Gastroesophageal sphincter (tissue), 4 donors: ENCODE measurements around the gene COL2A1. TPM values are rescaled to one million over a fixed set of nuclear protein-coding genes. Genes with fewer than 3 reads are reported as not detected.
A peak's percentile ranks its signal among the peaks of the same experiment; 100 is the strongest.

Experiments used
- ATAC-seq: fragments of 150-250 bp; one replicate; pipeline ENCODE4 v1.9.1; 2016; ENCODE audit warnings: mild to moderate bottlenecking, moderate library complexity
- H3K27ac ChIP-seq, 4 donors: fragments of 200-600 bp; sonication (generic) in 3 of 4; 1 replicate in 3 of 4; 2 replicates in 1 of 4; pipeline ENCODE4 v1.5.1; 2016 to 2019
- H3K27me3 ChIP-seq: fragments of 200-600 bp; sonication (generic); one replicate; pipeline ENCODE4 v1.5.1; 2019
- H3K36me3 ChIP-seq, 2 donors: fragments of 200-600 bp; sonication (generic); one replicate each; pipeline ENCODE4 v1.5.1; 2019; ENCODE audit warnings: control low read depth in 1 of 2
- H3K4me1 ChIP-seq, 3 donors: fragments of 200-600 bp; sonication (generic); 1 replicate in 2 of 3; 2 replicates in 1 of 3; pipeline ENCODE4 v1.5.1; 2016 to 2019; ENCODE audit warnings: control low read depth in 2 of 3
- H3K4me3 ChIP-seq, 2 donors: fragments of 200-600 bp; sonication (generic); one replicate each; pipeline ENCODE4 v1.5.1; 2019; ENCODE audit warnings: mild to moderate bottlenecking in 1 of 2, moderate library complexity in 1 of 2
- H3K9me3 ChIP-seq, 3 donors: fragments of 200-600 bp; sonication (generic); one replicate each; pipeline ENCODE4 v1.5.1; 2017 to 2019; ENCODE audit warnings: control low read depth in 2 of 3
- CTCF ChIP-seq, 4 experiments: fragments of 200-600 bp in 2 of 4; fragments of 450-650 bp in 2 of 4; sonication (generic) in 1 of 4; IDR thresholded peaks; one replicate each; pipeline ENCODE4 v1.5.1; 2017 to 2019; ENCODE audit warnings: antibody characterized with exemption in 4 of 4, mild to moderate bottlenecking in 2 of 4, moderate library complexity in 2 of 4
- EP300 ChIP-seq: sonication (generic); formaldehyde crosslinking; IDR thresholded peaks from one replicate; pipeline ENCODE4 v1.6.1; 2017; ENCODE audit warnings: antibody characterized with exemption, mild to moderate bottlenecking
- POLR2A ChIP-seq, 2 donors: fragments of 450-650 bp; IDR thresholded peaks; one replicate each; pipeline ENCODE4 v1.6.1; 2017; ENCODE audit warnings: antibody characterized with exemption in 2 of 2, mild to moderate bottlenecking in 2 of 2, moderate library complexity in 1 of 2
- POLR2AphosphoS5 ChIP-seq: sonication (generic); formaldehyde crosslinking; IDR thresholded peaks from one replicate; pipeline ENCODE4 v1.6.1; 2017; ENCODE audit warnings: antibody characterized with exemption
- WGBS, 2 donors: methylation state at CpG; one replicate each; pipeline ENCODE4 v1.1.5; 2018; ENCODE audit warnings: low coverage in 1 of 2; 5-methylcytosine and 5-hydroxymethylcytosine counted together
- total RNA-seq, 4 donors: library from RNA; depleted of rRNA; stranded (reverse); fragments of >200 nt; gene quantifications; one replicate each; pipeline ENCODE4 v1.1.0, GENCODE V29; 2016

The COL2A1 gene
- total RNA-seq, 4 donors from 2014 or later: not detected

DNA sequence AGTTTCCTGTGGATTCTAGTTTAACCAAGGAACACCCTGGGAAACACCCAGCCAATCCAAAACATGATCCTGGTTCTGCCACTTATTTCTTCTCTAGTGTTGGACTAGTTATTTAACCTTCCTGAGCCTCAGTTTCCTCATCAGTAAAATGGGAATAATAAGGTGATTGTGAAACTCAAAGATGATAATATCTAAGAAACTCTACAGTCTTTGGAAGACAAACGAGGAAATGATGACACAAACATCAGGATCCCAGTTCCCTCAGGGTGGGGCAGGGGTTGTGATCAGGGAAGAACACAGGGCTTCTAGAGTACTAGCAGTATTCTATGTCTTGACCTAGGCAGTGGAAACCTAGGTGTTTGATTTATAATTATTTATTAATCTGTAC is 58.9 kb downstream of the COL2A1 start:
- Histone ChIP-seq H3K9me3 (no peaks in the 10 kb centered on the region), H3K4me3 (no peak overlapping the region), H3K27me3 (peaks cover 36% of the 10 kb centered on the region), H3K4me1 (peaks cover 0 to 12% (median 0%) of the 10 kb centered on the region in 3 donors), H3K27ac (no peak overlapping the region), H3K36me3 (no peaks in the 10 kb centered on the region)
- 56 to 70% methylated on average over 1 of the region's 1 CpG for WGBS, 2 donors
- no peak for ATAC-seq
- no peak for TF ChIP-seq CTCF (IDR thresholded peaks at IDR 0.05)
- TF ChIP-seq EP300: no peak
- TF ChIP-seq POLR2AphosphoS5: no peak
- no peak for TF ChIP-seq POLR2A (IDR thresholded peaks at IDR 0.05)

DNA sequence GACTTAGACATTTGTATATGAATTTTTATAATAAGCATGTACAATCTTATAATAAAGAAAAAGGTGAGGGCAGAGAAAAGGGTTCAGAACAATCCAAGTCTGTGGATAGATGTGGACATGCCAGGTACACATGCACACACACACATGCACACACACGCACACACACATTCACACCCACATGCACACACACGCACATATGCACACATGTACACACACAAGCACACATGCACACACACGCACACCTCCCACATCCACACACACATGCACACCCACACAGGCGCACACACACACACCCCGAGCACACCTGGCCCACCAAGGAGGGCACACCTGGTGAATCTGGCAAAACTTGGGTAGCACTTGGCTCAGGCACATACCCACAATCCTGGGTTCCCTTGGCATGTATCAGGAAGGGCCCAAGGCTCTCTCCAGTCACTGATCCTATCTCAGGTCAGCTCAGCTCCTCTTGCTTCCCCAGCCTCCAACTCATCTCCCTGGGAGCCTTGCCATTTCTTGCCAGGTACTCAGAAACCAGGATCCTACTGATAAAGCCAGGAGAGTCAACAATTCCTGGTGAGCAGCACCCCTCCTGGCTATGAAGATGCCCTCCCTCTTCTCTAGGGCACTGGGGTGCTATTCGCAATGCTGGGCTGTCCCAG is 59.5 kb downstream of the COL2A1 start:
- Histone ChIP-seq H3K4me3 (no peak overlapping the region), H3K27ac (no peak overlapping the region), H3K4me1 (peaks cover 0 to 12% (median 0%) of the 10 kb centered on the region in 3 donors), H3K9me3 (no peaks in the 10 kb centered on the region), H3K27me3 (peaks cover 36% of the 10 kb centered on the region), H3K36me3 (no peaks in the 10 kb centered on the region)
- no peak for ATAC-seq
- TF ChIP-seq POLR2A (IDR thresholded peaks at IDR 0.05) (no peak), CTCF (IDR thresholded peaks at IDR 0.05) (no peak), POLR2AphosphoS5 (no peak), EP300 (no peak)
- WGBS, 2 donors: 78 to 100% methylated on average over 2 to 5 of the region's 6 CpGs

- no peak for ATAC-seq
- WGBS, 2 donors: 69 to 80% methylated on average over 2 of the region's 12 CpGs
- Histone ChIP-seq H3K27ac (no peak overlapping the region), H3K4me1 (peaks cover 0 to 6% (median 0%) of the 10 kb centered on the region in 3 donors), H3K27me3 (peaks cover 36% of the 10 kb centered on the region), H3K4me3 (no peak overlapping the region), H3K9me3 (no peaks in the 10 kb centered on the region), H3K36me3 (no peaks in the 10 kb centered on the region)
- no peak for TF ChIP-seq POLR2A (IDR thresholded peaks at IDR 0.05)
Measured at GRCh38 chr12:47943623-47944340, 60.5 kb downstream of the COL2A1 start.

DNA sequence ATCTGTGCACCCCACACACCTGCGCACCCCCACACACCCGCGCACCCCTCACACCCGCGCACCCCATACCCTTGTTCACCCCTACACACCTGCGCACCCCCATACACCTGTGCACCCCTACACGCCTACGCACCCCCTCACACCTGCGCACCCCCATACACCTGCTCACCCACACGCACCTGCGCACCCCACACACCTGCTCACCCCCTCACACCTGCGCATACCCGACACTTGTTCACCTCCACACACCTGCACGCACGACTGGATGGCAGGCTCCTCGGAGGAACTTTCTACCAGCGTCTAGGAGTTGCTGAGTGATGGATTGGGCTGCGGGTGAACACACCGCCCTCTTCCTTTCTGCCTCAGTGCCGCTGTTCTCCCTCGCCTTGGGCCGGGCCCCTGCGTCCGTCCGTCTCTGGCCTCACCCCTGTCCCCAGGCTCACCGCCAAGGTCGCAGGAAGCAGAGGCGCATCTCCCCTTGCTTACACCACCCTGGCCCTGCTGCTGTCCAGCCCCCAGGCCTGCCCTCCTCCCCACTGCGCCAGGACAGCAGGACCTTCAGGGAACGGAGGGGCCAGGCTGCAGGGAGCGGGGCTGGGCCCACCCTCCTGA is 61.6 kb downstream of the COL2A1 start:
- no peaks in the 10 kb centered on the region for H3K9me3 ChIP-seq
- peak; percentile 40 for ATAC-seq
- H3K4me1 ChIP-seq: peaks cover 0 to 6% (median 0%) of the 10 kb centered on the region in 3 donors
- no peak overlapping the region for H3K4me3 ChIP-seq
- no peak overlapping the region for H3K27ac ChIP-seq
- no peaks in the 10 kb centered on the region for H3K36me3 ChIP-seq
- 12 to 54% methylated on average over 5 to 13 of the region's 31 CpGs for WGBS, 2 donors
- TF ChIP-seq EP300 (no peak), CTCF (IDR thresholded peaks at IDR 0.05) (no peak), POLR2A (IDR thresholded peaks at IDR 0.05) (no peak), POLR2AphosphoS5 (no peak)
- H3K27me3 ChIP-seq: peaks cover 36% of the 10 kb centered on the region

- Histone ChIP-seq H3K27ac (no peak overlapping the region), H3K27me3 (peaks cover 36% of the 10 kb centered on the region), H3K4me1 (peaks cover 0 to 6% (median 0%) of the 10 kb centered on the region in 3 donors), H3K36me3 (no peaks in the 10 kb centered on the region), H3K9me3 (no peaks in the 10 kb centered on the region), H3K4me3 (no peak overlapping the region)
- 22 to 48% methylated on average over 10 to 16 of the region's 40 CpGs for WGBS, 2 donors
- no peak for ATAC-seq
- peak in 1 of 4 experiments; percentile 40 for TF ChIP-seq CTCF (IDR thresholded peaks at IDR 0.05)
- TF ChIP-seq POLR2AphosphoS5: no peak
- TF ChIP-seq EP300: no peak
- TF ChIP-seq POLR2A (IDR thresholded peaks at IDR 0.05): no peak
Measured at GRCh38 chr12:47941871-47942613, 62.2 kb downstream of the COL2A1 start.
